NCI-H460 (cell line): Measurements from ENCODE around the gene COX18. TPM values are rescaled to one million over a fixed set of nuclear protein-coding genes. Genes with fewer than 3 reads are reported as not detected.

Source experiments
- DNase-seq: peaks from one replicate; pipeline ENCODE4 v3.0.0-alpha.2; 2016; ENCODE audit warnings: low read depth; ENCODE audit errors: extremely low read depth
- polyA plus RNA-seq: library from polyadenylated mRNA; depleted of rRNA; stranded (reverse); fragments of >200 nt; gene quantifications from 2 replicates; pipeline ENCODE4 v1.2.3, GENCODE V29; 2014; cell fraction: nucleus; rRNA removed
- total RNA-seq: library from RNA; depleted of rRNA; stranded (reverse); fragments of >200 nt; shearing (Covaris generic); gene quantifications from 2 replicates; pipeline ENCODE4 v1.2.3, GENCODE V29; 2014; rRNA removed

The COX18 gene
- total RNA-seq, result 22.2 and 25.8 TPM in 2 replicates
- 10.0 and 23.3 TPM in 2 replicates for polyA plus RNA-seq

GRCh38 chr4:73069338-73070073 is at the start of gene COX18:
TSS of gene COX18 (minus strand) at chr4:73069716. CDS start at chr4:73069649, 67 bp downstream.
- peak; percentile 96 for DNase-seq

GRCh38 chr4:73109493-73109892 is 40.0 kb upstream of the COX18 start:
- DNase-seq, result no peak

GRCh38 chr4:73104695-73105094 is 35.2 kb upstream of the COX18 start:
- peak; percentile 15 for DNase-seq

- DNase-seq, result peak; percentile 77
Measured at GRCh38 chr4:73103799-73104503, 34.4 kb upstream of the COX18 start.

GRCh38 chr4:73099143-73099542 is 29.6 kb upstream of the COX18 start:
- no peak for DNase-seq

GRCh38 chr4:73098713-73099112 is 29.2 kb upstream of the COX18 start:
- no peak for DNase-seq

- DNase-seq, result no peak
Measured at GRCh38 chr4:73098016-73098415, 28.5 kb upstream of the COX18 start.

- no peak for DNase-seq
Measured at GRCh38 chr4:73092868-73093267, 23.4 kb upstream of the COX18 start.

- no peak for DNase-seq
Measured at GRCh38 chr4:73090738-73091137, 21.2 kb upstream of the COX18 start.

GRCh38 chr4:73087871-73088270 is 18.4 kb upstream of the COX18 start:
- no peak for DNase-seq

- no peak for DNase-seq
Measured at GRCh38 chr4:73086095-73086868, 16.8 kb upstream of the COX18 start.

GRCh38 chr4:73080789-73081188 is 11.3 kb upstream of the COX18 start:
- no peak for DNase-seq

- DNase-seq, result no peak
Measured at GRCh38 chr4:73075832-73076231, 6.3 kb upstream of the COX18 start.

GRCh38 chr4:73070074-73070390 is 516 bp upstream of the COX18 start:
- peak; percentile 5 for DNase-seq

- DNase-seq, result peak; percentile 15
Measured at GRCh38 chr4:73068491-73069337, 802 bp downstream of the COX18 start.

- DNase-seq, result no peak
Measured at GRCh38 chr4:73067971-73068394, 1.5 kb downstream of the COX18 start.

GRCh38 chr4:73066928-73067327 is 2.6 kb downstream of the COX18 start:
- no peak for DNase-seq

- no peak for DNase-seq
Measured at GRCh38 chr4:73066445-73066844, 3.1 kb downstream of the COX18 start.

- no peak for DNase-seq
Measured at GRCh38 chr4:73064536-73064935, 5.0 kb downstream of the COX18 start.

- DNase-seq, result no peak
Measured at GRCh38 chr4:73055241-73055897, 14.1 kb downstream of the COX18 start.
